ENCODE data around the gene EBNA1BP2.

DNA sequence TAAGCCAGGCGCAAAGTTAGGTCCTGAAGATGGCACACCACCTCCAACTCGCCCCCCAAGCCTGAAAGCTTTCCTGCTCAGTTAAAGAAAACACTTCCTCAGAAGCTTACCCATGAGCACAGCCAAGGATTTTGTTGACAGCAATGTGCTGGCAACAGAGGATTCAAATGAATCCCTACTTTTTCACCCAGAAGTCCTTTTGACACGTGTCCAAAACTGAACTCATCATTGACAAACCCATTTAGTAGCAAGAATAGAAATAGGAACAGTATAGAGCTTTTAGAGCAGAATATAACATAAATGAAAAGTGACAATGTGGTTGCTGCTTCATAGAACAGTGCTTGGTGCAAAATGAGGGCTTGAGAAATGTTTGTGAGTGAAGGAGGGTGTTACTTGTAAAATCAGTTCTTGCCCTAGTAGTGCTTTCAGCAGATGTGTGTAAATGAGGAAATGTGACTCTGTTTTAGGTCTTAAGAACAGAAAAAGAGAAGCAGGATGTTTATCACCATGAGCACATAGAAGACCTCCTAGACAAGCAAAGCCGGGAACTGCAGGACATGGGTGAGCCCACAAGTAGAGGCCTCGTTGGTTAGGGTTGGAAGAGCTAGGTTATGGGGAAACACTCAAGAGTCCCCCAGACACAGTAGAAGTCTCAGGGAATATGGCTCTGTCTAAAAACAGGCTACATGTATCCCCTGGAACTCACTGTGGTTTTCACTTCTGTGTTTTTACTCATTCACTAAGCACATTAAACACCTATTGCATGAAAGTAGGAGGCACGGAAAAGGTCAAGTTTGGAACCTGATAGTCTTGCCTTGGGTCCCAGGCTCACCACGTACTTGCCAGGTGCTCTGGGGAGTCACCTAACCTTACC is 49.1 kb upstream of the EBNA1BP2 start:
- TF ChIP-seq EZH2 (IDR thresholded peaks at IDR 0.05; ENCODE audit: insufficient read depth, low read length), result no peak
- TF ChIP-seq, protein P1, sequence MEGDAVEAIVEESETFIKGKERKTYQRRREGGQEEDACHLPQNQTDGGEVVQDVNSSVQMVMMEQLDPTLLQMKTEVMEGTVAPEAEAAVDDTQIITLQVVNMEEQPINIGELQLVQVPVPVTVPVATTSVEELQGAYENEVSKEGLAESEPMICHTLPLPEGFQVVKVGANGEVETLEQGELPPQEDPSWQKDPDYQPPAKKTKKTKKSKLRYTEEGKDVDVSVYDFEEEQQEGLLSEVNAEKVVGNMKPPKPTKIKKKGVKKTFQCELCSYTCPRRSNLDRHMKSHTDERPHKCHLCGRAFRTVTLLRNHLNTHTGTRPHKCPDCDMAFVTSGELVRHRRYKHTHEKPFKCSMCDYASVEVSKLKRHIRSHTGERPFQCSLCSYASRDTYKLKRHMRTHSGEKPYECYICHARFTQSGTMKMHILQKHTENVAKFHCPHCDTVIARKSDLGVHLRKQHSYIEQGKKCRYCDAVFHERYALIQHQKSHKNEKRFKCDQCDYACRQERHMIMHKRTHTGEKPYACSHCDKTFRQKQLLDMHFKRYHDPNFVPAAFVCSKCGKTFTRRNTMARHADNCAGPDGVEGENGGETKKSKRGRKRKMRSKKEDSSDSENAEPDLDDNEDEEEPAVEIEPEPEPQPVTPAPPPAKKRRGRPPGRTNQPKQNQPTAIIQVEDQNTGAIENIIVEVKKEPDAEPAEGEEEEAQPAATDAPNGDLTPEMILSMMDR (IDR thresholded peaks at IDR 0.05; ENCODE audit: insufficient read depth, low read depth, low read length), result no peak
